H1 (cell line): Measurements from ENCODE around the gene BCL2L1. TPM values are rescaled to one million over a fixed set of nuclear protein-coding genes. Genes with fewer than 3 reads are reported as not detected.

Experiments used
- CTCF ChIA-PET: fragments of 300-600 bp; sonication (Branson Sonifier 250); formaldehyde crosslinking; loops from one replicate; lab custom pipeline; 2021; ENCODE audit not compliant: partially characterized antibody; lab: Charles Lee
- POLR2A ChIA-PET: fragments of 300-600 bp; sonication (Branson Sonifier 250); formaldehyde crosslinking; loops from one replicate; lab custom pipeline; 2021; ENCODE audit warnings: inconsistent platforms; ENCODE audit not compliant: partially characterized antibody; lab: Charles Lee
- DNase-seq, 2 experiments: peaks; one replicate each; pipeline versions ENCODE4 v3.0.0 to v3.0.0-alpha.2; 2010 to 2022; ENCODE audit warnings: low spot score in 2 of 2, low read depth in 1 of 2, mixed read lengths in 1 of 2
- FAIRE-seq: peaks from 2 replicates; lab custom pipeline; 2011; peaks lifted over from hg19 to GRCh38; lab: Jason Lieb, UNC
- H2AFZ ChIP-seq: 2 replicates; pipeline ENCODE4 v1.8.1; 2012; ENCODE audit warnings: low read length, inconsistent platforms
- H2AK5ac ChIP-seq: 2 replicates; pipeline ENCODE4 v1.6.1; 2013; ENCODE audit warnings: low read depth, low read length
- H2BK120ac ChIP-seq: replicated peaks from 2 replicates; pipeline ENCODE3; 2013; ENCODE audit warnings: low read depth, low read length, inconsistent platforms
- H2BK12ac ChIP-seq: 2 replicates; pipeline ENCODE4 v1.6.1; 2013; ENCODE audit warnings: low read depth, low read length
- H2BK15ac ChIP-seq: 2 replicates; pipeline ENCODE4 v1.6.1; 2013; ENCODE audit warnings: low read length
- H2BK20ac ChIP-seq: 2 replicates; pipeline ENCODE4 v1.6.1; 2013; ENCODE audit warnings: low read length
- H2BK5ac ChIP-seq: 2 replicates; pipeline ENCODE4 v1.6.1; 2013; ENCODE audit warnings: low read depth, low read length
- H3K14ac ChIP-seq: 2 replicates; pipeline ENCODE4 v1.6.1; 2013; ENCODE audit warnings: inconsistent platforms; ENCODE audit not compliant: insufficient read length
- H3K18ac ChIP-seq: 2 replicates; pipeline ENCODE4 v1.6.1; 2013; ENCODE audit warnings: low read length; ENCODE audit errors: extremely low read depth
- H3K23ac ChIP-seq: 2 replicates; pipeline ENCODE4 v1.6.1; 2013; ENCODE audit warnings: inconsistent platforms; ENCODE audit not compliant: insufficient read length
- H3K23me2 ChIP-seq: 2 replicates; pipeline ENCODE4 v1.6.1; 2013; ENCODE audit warnings: low read depth, low read length
- H3K27ac ChIP-seq: 2 replicates; pipeline ENCODE4 v1.6.1; 2011; ENCODE audit warnings: low read depth, low read length, inconsistent platforms
- H3K27me3 ChIP-seq, 4 experiments: replicated peaks in 1 of 4; 1 replicate in 1 of 4; 2 replicates in 3 of 4; pipeline versions ENCODE4 v1.6.1 to v1.8.1; 2011 to 2013; ENCODE audit warnings: low read length in 3 of 4, mild to moderate bottlenecking in 3 of 4, inconsistent platforms in 2 of 4, mixed read lengths in 2 of 4, moderate library complexity in 1 of 4; ENCODE audit not compliant: control insufficient read depth in 3 of 4, insufficient read depth in 3 of 4; ENCODE audit errors: extremely low read depth in 1 of 4
- H3K36me3 ChIP-seq, 4 experiments: 2 replicates each; pipeline versions ENCODE4 v1.6.1 to v1.8.1; 2011 to 2013; ENCODE audit warnings: mild to moderate bottlenecking in 4 of 4, low read length in 3 of 4, moderate library complexity in 2 of 4, control low read depth in 1 of 4, inconsistent platforms in 1 of 4; ENCODE audit not compliant: insufficient read depth in 4 of 4, control insufficient read depth in 2 of 4
- H3K4ac ChIP-seq: replicated peaks from 2 replicates; pipeline ENCODE3; 2013; ENCODE audit warnings: low read length, low read depth, mixed read lengths, inconsistent platforms; ENCODE audit not compliant: insufficient read length
- H3K4me1 ChIP-seq, 4 experiments: replicated peaks in 1 of 4; 1 replicate in 1 of 4; 2 replicates in 3 of 4; pipeline versions ENCODE4 v1.6.1 to v1.8.1; 2011 to 2013; ENCODE audit warnings: low read length in 3 of 4, inconsistent platforms in 2 of 4, mixed read lengths in 1 of 4; ENCODE audit not compliant: insufficient read depth in 4 of 4, control insufficient read depth in 3 of 4
- H3K4me2 ChIP-seq, 2 experiments: 2 replicates each; pipeline versions ENCODE4 v1.6.1 to v1.8.1; 2011 to 2013; ENCODE audit warnings: low read depth in 2 of 2, low read length in 2 of 2, control low read depth in 1 of 2, inconsistent platforms in 1 of 2, mild to moderate bottlenecking in 1 of 2; ENCODE audit not compliant: insufficient read depth in 1 of 2
- H3K4me3 ChIP-seq, 4 experiments: fragments of 200-600, 300-600 bp in 1 of 4; sonication (generic), shearing (Covaris generic), sonication (Bioruptor Twin) in 1 of 4; 2 replicates each; pipeline versions ENCODE4 v1.5.1 to v1.8.1; 2011 to 2016; ENCODE audit warnings: low read length in 4 of 4, low read depth in 3 of 4, control low read depth in 2 of 4, inconsistent platforms in 2 of 4, mild to moderate bottlenecking in 2 of 4, mixed read lengths in 1 of 4, moderate library complexity in 1 of 4; ENCODE audit not compliant: insufficient read depth in 2 of 4; ENCODE audit errors: extremely low read depth in 1 of 4
- H3K56ac ChIP-seq: replicated peaks from 2 replicates; pipeline ENCODE3; 2013; ENCODE audit warnings: low read depth, mild to moderate bottlenecking, mixed read lengths, low read length, inconsistent platforms; ENCODE audit not compliant: insufficient read length
- H3K79me1 ChIP-seq: 2 replicates; pipeline ENCODE4 v1.6.1; 2013; ENCODE audit warnings: low read depth, low read length, control low read depth
- H3K79me2 ChIP-seq, 2 experiments: 2 replicates each; pipeline versions ENCODE4 v1.6.1 to v1.8.1; 2012 to 2013; ENCODE audit warnings: low read length in 2 of 2, mild to moderate bottlenecking in 2 of 2, inconsistent platforms in 1 of 2; ENCODE audit not compliant: insufficient read depth in 2 of 2, control insufficient read depth in 1 of 2
- H3K9ac ChIP-seq, 4 experiments: replicated peaks in 1 of 4; 1 replicate in 1 of 4; 2 replicates in 3 of 4; pipeline versions ENCODE4 v1.6.1 to v1.8.1; 2011 to 2013; ENCODE audit warnings: low read depth in 3 of 4, low read length in 3 of 4, control low read depth in 2 of 4, mild to moderate bottlenecking in 2 of 4, moderate library complexity in 2 of 4, inconsistent platforms in 1 of 4; ENCODE audit errors: extremely low read depth in 1 of 4
- H3K9me3 ChIP-seq, 2 experiments: 2 replicates each; pipeline versions ENCODE4 v1.6.1 to v1.8.1; 2012 to 2013; ENCODE audit warnings: mild to moderate bottlenecking in 2 of 2, moderate library complexity in 2 of 2, control low read depth in 1 of 2, inconsistent platforms in 1 of 2, low read depth in 1 of 2, low read length in 1 of 2, mixed read lengths in 1 of 2; ENCODE audit not compliant: insufficient read depth in 2 of 2
- H4K20me1 ChIP-seq, 2 experiments: replicated peaks in 1 of 2; 2 replicates each; pipeline versions ENCODE3 to v1.8.1; 2011 to 2013; ENCODE audit warnings: inconsistent platforms in 2 of 2, low read length in 2 of 2, mild to moderate bottlenecking in 1 of 2; ENCODE audit not compliant: insufficient read depth in 2 of 2, control insufficient read depth in 1 of 2
- H4K5ac ChIP-seq: 2 replicates; pipeline ENCODE4 v1.6.1; 2013; ENCODE audit warnings: low read length, low read depth, mixed read lengths, inconsistent platforms; ENCODE audit not compliant: insufficient read length
- H4K8ac ChIP-seq: 2 replicates; pipeline ENCODE4 v1.8.0; 2013; ENCODE audit warnings: mild to moderate bottlenecking, moderate library complexity, low read length, inconsistent platforms; ENCODE audit not compliant: insufficient read depth; ENCODE audit errors: extremely low read depth
- H4K91ac ChIP-seq: replicated peaks from 2 replicates; pipeline ENCODE3; 2013; ENCODE audit warnings: low read length, mixed read lengths, inconsistent platforms; ENCODE audit not compliant: insufficient read length
- GABPA ChIP-seq: IDR thresholded peaks from 2 replicates; pipeline ENCODE4 v1.6.1; 2011; ENCODE audit warnings: mild to moderate bottlenecking, low read length, moderate library complexity, borderline replicate concordance; ENCODE audit not compliant: insufficient read depth
- JUN ChIP-seq: IDR thresholded peaks from 2 replicates; pipeline ENCODE4 v1.6.1; 2011; ENCODE audit warnings: low read depth, mild to moderate bottlenecking, improper control_type of control experiment, low read length
- RNF2 ChIP-seq: fragments of 200-900, 300-1000 bp; sonication (generic); IDR thresholded peaks from 2 replicates; pipeline ENCODE4 v1.7.1; 2016; ENCODE audit warnings: borderline replicate concordance, low read depth, mild to moderate bottlenecking, antibody characterized with exemption, low read length; ENCODE audit not compliant: poor library complexity, severe bottlenecking; ENCODE audit errors: missing control alignments
- SRF ChIP-seq: IDR thresholded peaks from 2 replicates; pipeline ENCODE4 v1.6.1; 2011; ENCODE audit warnings: mild to moderate bottlenecking, low read depth, low read length, moderate library complexity
- WGBS, 2 experiments: shearing (Covaris generic) in 1 of 2; methylation state at CpG; one replicate each; pipeline versions ENCODE4 v1.1.6 to v1.1.7; 2013 to 2015; ENCODE audit warnings: low lambda C conversion rate in 2 of 2, mixed read lengths in 2 of 2, inconsistent platforms in 1 of 2, low coverage in 1 of 2, missing lambda C conversion rate in 1 of 2; ENCODE audit not compliant: insufficient replicate concordance in 2 of 2, insufficient coverage in 1 of 2, insufficient read length in 1 of 2; ENCODE audit errors: extremely low coverage in 1 of 2, missing lambda C conversion rate in 1 of 2; 5-methylcytosine and 5-hydroxymethylcytosine counted together
- polyA plus RNA-seq, 7 experiments: library from polyadenylated mRNA; depleted of rRNA in 3 of 7; stranded (reverse) in 5 of 7; unstranded in 2 of 7; fragments of >200 nt in 5 of 7; fragments of 200-250 nt in 2 of 7; gene quantifications; 1 replicate in 5 of 7; 2 replicates in 1 of 7; 4 replicates in 1 of 7; pipeline versions ENCODE4 v1.2.1 to v1.2.3, GENCODE V29; 2011 to 2013; ENCODE audit warnings: missing spikeins in 2 of 7, mixed read lengths in 2 of 7
- total RNA-seq: library from RNA; stranded (reverse); fragmentation: NEBNext Ultra II Directional; extraction: Animal tissue kit (Norgen Biotek cat#: 25700); gene quantifications from 2 replicates; pipeline ENCODE4 v1.2.1, GENCODE V29; 2021

The BCL2L1 gene
- total and polyA plus RNA-seq, 2 of the 8 experiments (the other 6 are each of a cell fraction or from before 2014, with no cell fraction given), result 64.9 to 66.1 TPM

GRCh38 chr20:31664696-31665354 is 57.8 kb downstream of the BCL2L1 start:
- no peak overlapping the region for H2AK5ac ChIP-seq
- no peak overlapping the region for H3K23ac ChIP-seq
- no peak overlapping the region for H2BK15ac ChIP-seq
- POLR2A ChIA-PET, result interaction anchor here (0.5 to 7.2 kb wide), 8 partner anchors 9 to 144 kb away, joined by 3 to 108 read pairs (median 4); partner anchors contain the start of gene BCL2L1
- no peak overlapping the region for H4K8ac ChIP-seq
- no peak overlapping the region for H2BK12ac ChIP-seq
- peaks cover 0 to 7% (median 5%) of the 10 kb centered on the region in 4 experiments; a peak in 5 of 7 replicates for H3K4me1 ChIP-seq
- H2BK5ac ChIP-seq, result no peak overlapping the region
- H2AFZ ChIP-seq, result no peak overlapping the region
- H3K27ac ChIP-seq, result no peak overlapping the region
- TF ChIP-seq RNF2, result no peak
- TF ChIP-seq GABPA, result no peak
- no peak for TF ChIP-seq SRF
- TF ChIP-seq JUN, result no peak
- H3K27me3 ChIP-seq, result no peaks in the 10 kb centered on the region
- no peak overlapping the region for H3K4ac ChIP-seq
- no peaks in the 10 kb centered on the region for H3K79me2 ChIP-seq
- no peak overlapping the region for H4K5ac ChIP-seq
- H3K56ac ChIP-seq, result no peak overlapping the region
- H3K9ac ChIP-seq, result no peak overlapping the region
- no peak overlapping the region for H3K14ac ChIP-seq
- H4K20me1 ChIP-seq, result peaks cover under 1 to 3% of the 10 kb centered on the region in 2 experiments
- H2BK120ac ChIP-seq, result no peak overlapping the region
- no peak overlapping the region for H3K4me2 ChIP-seq
- CTCF ChIA-PET, result interaction anchor here (0.6 to 5.8 kb wide), 16 partner anchors 9 to 170 kb away, joined by 3 to 52 read pairs (median 4); partner anchors contain the start of gene BCL2L1
- no peak overlapping the region for H4K91ac ChIP-seq
- H3K23me2 ChIP-seq, result peaks cover 5% of the 10 kb centered on the region; the same call in 1 of the 2 replicates
- H3K9me3 ChIP-seq, result no peaks in the 10 kb centered on the region
- no peak overlapping the region for H2BK20ac ChIP-seq
- peaks cover 0 to 13% (median 6%) of the 10 kb centered on the region in 4 experiments; a peak in 4 of 8 replicates for H3K36me3 ChIP-seq
- FAIRE-seq (no peak), DNase-seq (no peak)
- 86% methylated on average over 2 of the region's 2 CpGs; no CpG with 5 or more reads in 1 of the 2 experiments for WGBS, 2 experiments
- no peaks in the 10 kb centered on the region for H3K79me1 ChIP-seq
- H3K18ac ChIP-seq, result no peak overlapping the region
- H3K4me3 ChIP-seq, result no peak overlapping the region
